ENCODE measurements around the gene CLDND2. TPM values are rescaled to one million over a fixed set of nuclear protein-coding genes. Genes with fewer than 3 reads are reported as not detected.

CLDND2 gene
- total RNA-seq, 6 donors from 2014 or later = 0.89 to 3.0 (median 1.7) TPM; not detected in 3

DNA sequence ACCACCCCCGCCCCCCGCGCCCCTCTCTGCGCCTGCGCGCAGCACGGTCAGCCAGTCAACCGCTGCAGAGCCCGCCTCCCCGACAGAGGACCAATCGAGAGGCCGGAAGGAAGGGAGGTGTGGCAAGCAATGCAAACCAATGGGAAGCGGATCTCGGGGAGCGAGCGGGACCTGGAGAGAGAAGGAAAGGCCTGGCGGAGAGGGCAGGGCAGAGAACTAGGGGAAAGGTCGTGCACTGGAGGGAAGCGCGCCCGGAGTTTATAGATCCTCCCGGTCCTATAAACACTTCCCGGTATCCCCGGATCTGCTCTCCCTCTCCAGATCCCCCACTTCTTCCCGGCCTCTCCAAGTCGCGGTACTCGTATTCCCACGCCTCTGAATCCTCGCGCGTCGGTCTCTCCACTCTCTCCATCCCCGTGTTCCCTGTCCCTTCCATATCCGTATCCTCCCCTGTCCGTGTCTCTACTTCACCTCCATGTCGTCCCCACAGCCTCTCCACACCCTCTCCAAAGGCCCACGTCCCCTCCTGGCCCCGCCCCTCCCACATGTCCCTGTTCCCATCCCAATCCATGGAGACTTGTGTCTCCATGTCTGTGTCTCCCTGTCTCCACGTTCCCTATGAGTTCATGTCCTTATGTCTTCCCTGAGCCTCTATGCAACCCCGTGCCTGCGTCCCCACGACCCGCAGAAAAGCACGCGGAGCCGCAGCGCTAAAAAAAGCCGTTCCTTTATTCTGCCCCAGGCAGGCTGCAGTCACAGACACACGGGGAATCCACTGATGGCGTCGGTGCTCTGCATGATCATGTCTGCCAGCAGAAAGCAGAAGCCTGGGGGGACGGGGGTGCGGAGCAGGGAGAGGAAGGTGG lies 2.2 kb downstream of the CLDND2 start:
- Histone ChIP-seq H3K27ac (peak overlapping the region; percentile 88 to 99 (median 92)), H3K4me1 (peaks cover 21 to 45% (median 25%) of the 10 kb centered on the region in 4 donors), H3K9me3 (no peaks in the 10 kb centered on the region), H3K27me3 (no peaks in the 10 kb centered on the region), H3K36me3 (no peaks in the 10 kb centered on the region), H3K4me3 (peak overlapping the region; percentile 64 to 86 (median 76))
- ATAC-seq (ENCODE audit: low FRiP score in 2 of 2) = peak; percentile 89 to 93
- DNase-seq = peak; percentile 95 to 99
- TF ChIP-seq POLR2A (IDR thresholded peaks at IDR 0.05) = peak in 3 of 4 donors; percentile 28 to 94 (median 89)
- TF ChIP-seq POLR2AphosphoS5 (IDR thresholded peaks at IDR 0.05) = peak; percentile 63 to 93
- TF ChIP-seq, protein P1, sequence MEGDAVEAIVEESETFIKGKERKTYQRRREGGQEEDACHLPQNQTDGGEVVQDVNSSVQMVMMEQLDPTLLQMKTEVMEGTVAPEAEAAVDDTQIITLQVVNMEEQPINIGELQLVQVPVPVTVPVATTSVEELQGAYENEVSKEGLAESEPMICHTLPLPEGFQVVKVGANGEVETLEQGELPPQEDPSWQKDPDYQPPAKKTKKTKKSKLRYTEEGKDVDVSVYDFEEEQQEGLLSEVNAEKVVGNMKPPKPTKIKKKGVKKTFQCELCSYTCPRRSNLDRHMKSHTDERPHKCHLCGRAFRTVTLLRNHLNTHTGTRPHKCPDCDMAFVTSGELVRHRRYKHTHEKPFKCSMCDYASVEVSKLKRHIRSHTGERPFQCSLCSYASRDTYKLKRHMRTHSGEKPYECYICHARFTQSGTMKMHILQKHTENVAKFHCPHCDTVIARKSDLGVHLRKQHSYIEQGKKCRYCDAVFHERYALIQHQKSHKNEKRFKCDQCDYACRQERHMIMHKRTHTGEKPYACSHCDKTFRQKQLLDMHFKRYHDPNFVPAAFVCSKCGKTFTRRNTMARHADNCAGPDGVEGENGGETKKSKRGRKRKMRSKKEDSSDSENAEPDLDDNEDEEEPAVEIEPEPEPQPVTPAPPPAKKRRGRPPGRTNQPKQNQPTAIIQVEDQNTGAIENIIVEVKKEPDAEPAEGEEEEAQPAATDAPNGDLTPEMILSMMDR (IDR thresholded peaks at IDR 0.05) = peak in 1 of 6 experiments; percentile 10
- peak in 1 of 4 donors; percentile 5 for TF ChIP-seq EP300 (IDR thresholded peaks at IDR 0.05)
- WGBS, 2 donors = 0 to 1% methylated on average over 41 to 53 of the region's 54 CpGs

DNA sequence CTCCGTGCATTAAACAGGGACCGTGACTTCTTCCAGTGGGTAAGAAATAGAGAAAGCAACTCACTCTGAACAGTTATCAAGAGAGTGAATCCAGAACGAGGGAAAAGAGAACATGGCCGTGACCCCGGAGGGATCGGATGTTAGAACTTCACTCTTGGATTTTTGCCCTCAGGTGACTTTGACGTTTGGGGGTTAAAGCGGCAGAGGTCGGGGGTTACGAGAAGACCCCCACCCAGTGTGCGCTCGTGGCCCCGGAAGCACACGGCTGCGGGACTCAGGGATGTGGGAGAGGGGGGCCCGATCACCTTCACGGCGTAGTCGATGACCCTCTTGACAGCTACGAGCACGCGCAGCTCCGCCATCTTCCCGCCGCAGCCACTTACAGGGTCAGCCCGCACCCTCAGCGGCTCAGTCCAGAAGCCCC lies 2.8 kb downstream of the CLDND2 start, which contains the start of gene ETFB:
TSS of gene ETFB (minus strand) at position 424 of the 424 bp plus-strand sequence. CDS start at position 362, 62 bp downstream.
- Histone ChIP-seq H3K9me3 (no peaks in the 10 kb centered on the region), H3K27ac (peak within 1 kb of the TSS; percentile 88 to 99 (median 92)), H3K4me3 (peak within 1 kb of the TSS; percentile 64 to 86 (median 76)), H3K36me3 (no peaks in the 10 kb centered on the region), H3K4me1 (peaks cover 21 to 45% (median 25%) of the 10 kb centered on the region in 4 donors), H3K27me3 (no peaks in the 10 kb centered on the region)
- no peak for TF ChIP-seq EP300 (IDR thresholded peaks at IDR 0.05)
- TF ChIP-seq POLR2A (IDR thresholded peaks at IDR 0.05) = peak in 1 of 4 donors; percentile 26
- TF ChIP-seq, protein P1 (IDR thresholded peaks at IDR 0.05) = no peak
- TF ChIP-seq POLR2AphosphoS5 (IDR thresholded peaks at IDR 0.05) = peak in 1 of 2 donors; percentile 73
- DNase-seq (no peak), ATAC-seq (ENCODE audit: low FRiP score in 2 of 2) (no peak)
- 1 to 2% methylated on average over 10 to 27 of the region's 27 CpGs for WGBS, 2 donors

DNA sequence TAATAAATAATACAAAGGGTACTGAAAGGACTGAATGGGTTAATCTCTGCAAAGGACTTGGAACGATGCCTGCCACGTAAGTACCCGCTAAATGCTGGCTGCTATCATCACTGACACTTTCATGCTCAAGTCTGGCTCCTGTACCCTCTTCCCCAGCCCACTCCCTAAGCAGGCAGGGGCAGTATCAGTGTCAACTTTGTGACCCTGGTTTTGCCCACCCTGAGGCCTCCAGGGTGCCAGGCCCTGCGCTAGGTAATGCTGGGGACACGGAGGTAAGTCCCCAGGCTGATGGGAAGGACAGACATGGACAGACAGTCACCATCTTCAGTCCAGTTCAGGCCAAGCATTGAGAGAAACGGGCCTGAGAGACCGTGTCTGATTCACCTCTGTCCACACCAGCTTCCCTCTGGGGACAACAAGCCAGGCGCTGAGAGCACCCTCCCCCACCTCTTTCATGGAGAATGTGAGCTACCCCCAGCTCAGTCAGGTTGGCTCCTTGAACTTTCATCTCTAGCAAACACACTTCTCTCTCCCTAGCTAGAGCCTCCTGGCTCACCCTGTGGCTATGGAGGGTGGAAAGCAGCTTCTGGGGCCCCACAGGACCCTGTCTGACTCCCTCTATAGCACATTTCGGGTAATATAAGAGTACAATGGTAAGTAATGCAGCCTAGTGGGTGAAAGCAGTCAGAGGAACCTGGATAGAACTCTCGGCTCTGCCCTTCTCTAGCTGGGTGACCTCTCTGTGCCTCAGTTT lies 3.4 kb downstream of the CLDND2 start:
- Histone ChIP-seq H3K27me3 (no peaks in the 10 kb centered on the region), H3K9me3 (no peaks in the 10 kb centered on the region), H3K27ac (peak overlapping the region; percentile 88 to 99 (median 92)), H3K4me1 (peaks cover 21 to 45% (median 25%) of the 10 kb centered on the region in 4 donors), H3K36me3 (no peaks in the 10 kb centered on the region), H3K4me3 (peak overlapping the region; percentile 64 to 86 (median 76))
- TF ChIP-seq, protein P1 (IDR thresholded peaks at IDR 0.05) = no peak
- TF ChIP-seq POLR2A (IDR thresholded peaks at IDR 0.05) (no peak), EP300 (IDR thresholded peaks at IDR 0.05) (no peak)
- ATAC-seq (ENCODE audit: low FRiP score in 2 of 2) (no peak), DNase-seq (peak in 1 of 2 donors; percentile 49)
- 17 to 26% methylated on average over 6 to 10 of the region's 10 CpGs for WGBS, 2 donors

DNA sequence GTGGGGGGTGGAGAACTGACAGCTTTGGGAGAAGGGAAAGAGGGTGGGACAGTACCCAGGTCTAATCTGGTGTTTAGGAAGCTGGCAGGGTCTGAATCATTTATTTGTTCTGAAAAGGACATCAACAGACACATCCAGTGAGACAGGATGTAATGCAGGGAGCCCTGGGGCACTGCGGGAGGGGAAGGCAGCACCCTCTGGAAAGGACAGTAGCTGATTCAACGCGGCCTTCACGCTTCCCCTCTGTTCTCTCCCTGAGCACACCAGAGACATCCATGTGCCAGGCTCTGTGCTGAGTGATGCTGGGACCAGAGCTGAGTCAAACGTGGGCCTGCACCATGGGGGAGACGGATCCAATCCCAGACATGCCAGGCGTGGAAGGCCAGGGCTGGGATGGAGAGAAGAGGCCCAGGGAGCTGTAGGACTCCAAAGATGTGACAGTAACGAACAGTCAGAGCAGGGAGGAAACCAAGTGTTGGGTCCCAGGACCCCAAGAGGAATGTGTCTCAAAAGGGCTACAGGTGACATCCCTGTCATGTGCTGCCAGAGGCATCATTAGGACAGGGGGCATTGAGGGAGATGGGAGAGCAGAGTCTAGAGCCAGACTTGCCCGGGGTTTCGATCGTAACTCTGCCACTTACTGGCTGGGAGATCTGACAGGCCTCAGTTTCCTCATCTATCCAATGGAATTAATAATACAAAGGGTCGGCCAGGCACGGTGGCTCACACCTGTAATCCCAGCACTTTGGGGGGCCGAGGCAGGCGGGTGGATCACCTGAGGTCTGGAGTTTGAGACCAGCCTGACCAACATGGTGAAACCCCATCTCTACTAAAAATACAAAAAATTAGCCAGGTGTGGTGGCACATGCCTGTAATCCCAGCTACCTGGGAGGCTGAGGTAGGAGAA lies 4.3 kb downstream of the CLDND2 start:
- Histone ChIP-seq H3K36me3 (no peaks in the 10 kb centered on the region), H3K4me3 (no peak overlapping the region), H3K27ac (no peak overlapping the region), H3K4me1 (peaks cover 21 to 45% (median 25%) of the 10 kb centered on the region in 4 donors), H3K27me3 (no peaks in the 10 kb centered on the region), H3K9me3 (no peaks in the 10 kb centered on the region)
- WGBS, 2 donors = 88 to 90% methylated on average over 12 to 15 of the region's 15 CpGs
- ATAC-seq (ENCODE audit: low FRiP score in 2 of 2) = no peak
- no peak for DNase-seq
- no peak for TF ChIP-seq POLR2A (IDR thresholded peaks at IDR 0.05)
- TF ChIP-seq EP300 (IDR thresholded peaks at IDR 0.05) = no peak
- TF ChIP-seq POLR2AphosphoS5 (IDR thresholded peaks at IDR 0.05) = no peak
- TF ChIP-seq, protein P1 (IDR thresholded peaks at IDR 0.05) = no peak

Measured in upper lobe of left lung (tissue), 6 donors.